NCI-H345 (cell line): Measurements from ENCODE around the gene IL15.

Experiments used
- DNase-seq: peaks from one replicate; lab custom pipeline; 2025; lab: John Stamatoyannopoulos, UW

IL15 gene

GRCh38 chr4:141782205-141782604 is 145.8 kb downstream of the IL15 start:
- DNase-seq = no peak
